IMR-90 (cell line): ENCODE results near the gene RYR1. TPM values are rescaled to one million over a fixed set of nuclear protein-coding genes. Genes with fewer than 3 reads are reported as not detected.

ENCODE experiments used
- ATAC-seq: fragments of 200-7000 bp; cut with Tn5 transposase; 2 replicates; pipeline ENCODE4 v1.9.1; 2020; ENCODE audit warnings: low read depth, mild to moderate bottlenecking, moderate library complexity
- BruUV-seq: library from RNA; stranded (reverse); fragments of 400-500 nt; replicated peaks from 2 replicates; lab custom pipeline; 2021; lab: Mats Ljungman, UMichigan
- CTCF ChIA-PET: fragments of 300-600 bp; formaldehyde crosslinking; extraction: SDS; loops from one replicate; lab custom pipeline; 2021; ENCODE audit warnings: antibody characterized with exemption; lab: Yijun Ruan, JAX
- POLR2A ChIA-PET: fragments of 300-600 bp; sonication (Branson Sonifier 250); formaldehyde crosslinking; loops from one replicate; lab custom pipeline; 2022; ENCODE audit warnings: antibody characterized with exemption; ENCODE audit not compliant: unreplicated experiment; lab: Charles Lee
- DNase-seq: peaks from one replicate; pipeline ENCODE4 v3.0.0; 2013
- H2AFZ ChIP-seq: replicated peaks from 2 replicates; pipeline ENCODE3; 2013; ENCODE audit warnings: low read length, mild to moderate bottlenecking; ENCODE audit not compliant: poor library complexity
- H2AK5ac ChIP-seq: 2 replicates; pipeline ENCODE4 v1.6.1; 2013; ENCODE audit warnings: low read depth, low read length, inconsistent platforms
- H2AK9ac ChIP-seq: replicated peaks from 2 replicates; pipeline ENCODE3; 2013; ENCODE audit warnings: mild to moderate bottlenecking, low read depth, low read length, moderate library complexity; ENCODE audit not compliant: poor library complexity
- H2BK120ac ChIP-seq: 2 replicates; pipeline ENCODE4 v1.6.1; 2013; ENCODE audit warnings: low read depth, low read length, inconsistent platforms
- H2BK15ac ChIP-seq: 3 replicates; pipeline ENCODE4 v1.6.1; 2013; ENCODE audit warnings: low read depth, low read length, inconsistent platforms
- H2BK20ac ChIP-seq: 2 replicates; pipeline ENCODE4 v1.6.1; 2013; ENCODE audit warnings: low read depth, mild to moderate bottlenecking, inconsistent platforms, low read length, moderate library complexity
- H2BK5ac ChIP-seq: 2 replicates; pipeline ENCODE4 v1.6.1; 2013; ENCODE audit warnings: mild to moderate bottlenecking, low read depth, low read length, inconsistent platforms; ENCODE audit not compliant: poor library complexity, severe bottlenecking
- H3K14ac ChIP-seq: replicated peaks from 2 replicates; pipeline ENCODE4 v1.6.1; 2013; ENCODE audit warnings: low read depth, low read length, inconsistent platforms
- H3K18ac ChIP-seq: 2 replicates; pipeline ENCODE4 v1.6.1; 2013; ENCODE audit warnings: low read depth, low read length, control low read depth
- H3K23ac ChIP-seq: 2 replicates; pipeline ENCODE4 v1.6.1; 2013; ENCODE audit warnings: low read depth, low read length, inconsistent platforms
- H3K27ac ChIP-seq: 2 replicates; pipeline ENCODE4 v1.5.1; 2013; ENCODE audit warnings: mild to moderate bottlenecking, control low read depth, low read length; ENCODE audit not compliant: insufficient read depth
- H3K27me3 ChIP-seq: 2 replicates; pipeline ENCODE4 v1.6.1; 2013; ENCODE audit warnings: low read length; ENCODE audit not compliant: control insufficient read depth, insufficient read depth
- H3K36me3 ChIP-seq: 2 replicates; pipeline ENCODE4 v1.6.1; 2013; ENCODE audit warnings: low read length, mixed read lengths; ENCODE audit not compliant: control insufficient read depth, insufficient read depth
- H3K4ac ChIP-seq: 2 replicates; pipeline ENCODE4 v1.6.1; 2013; ENCODE audit warnings: low read depth, low read length, inconsistent platforms
- H3K4me1 ChIP-seq: 2 replicates; pipeline ENCODE4 v1.6.1; 2013; ENCODE audit warnings: low read length, mixed read lengths; ENCODE audit not compliant: control insufficient read depth, insufficient read depth
- H3K4me2 ChIP-seq: 2 replicates; pipeline ENCODE4 v1.6.1; 2013; ENCODE audit warnings: low read depth, mild to moderate bottlenecking, control low read depth, low read length, moderate library complexity
- H3K4me3 ChIP-seq: 2 replicates; pipeline ENCODE4 v1.5.1; 2013; ENCODE audit warnings: low read depth, mild to moderate bottlenecking, control low read depth, low read length, moderate library complexity; ENCODE audit not compliant: insufficient read depth
- H3K56ac ChIP-seq: 2 replicates; pipeline ENCODE4 v1.6.1; 2013; ENCODE audit warnings: low read length, inconsistent platforms; ENCODE audit not compliant: insufficient read depth; ENCODE audit errors: extremely low read depth
- H3K79me1 ChIP-seq, 2 experiments: 2 replicates each; pipeline ENCODE4 v1.6.1; 2013; ENCODE audit warnings: low read length in 2 of 2, inconsistent platforms in 1 of 2, low read depth in 1 of 2
- H3K9ac ChIP-seq: 2 replicates; pipeline ENCODE4 v1.6.1; 2013; ENCODE audit warnings: low read depth, low read length, control low read depth
- H3K9me1 ChIP-seq: 2 replicates; pipeline ENCODE4 v1.6.1; 2013; ENCODE audit warnings: low read length, inconsistent platforms; ENCODE audit not compliant: insufficient read depth
- H3K9me3 ChIP-seq: 2 replicates; pipeline ENCODE4 v1.6.1; 2013; ENCODE audit warnings: low read length; ENCODE audit not compliant: control insufficient read depth, insufficient read depth
- H4K20me1 ChIP-seq: 2 replicates; pipeline ENCODE4 v1.6.1; 2013; ENCODE audit warnings: low read length, inconsistent platforms; ENCODE audit not compliant: insufficient read depth
- H4K5ac ChIP-seq: 2 replicates; pipeline ENCODE4 v1.6.1; 2013; ENCODE audit warnings: mild to moderate bottlenecking, low read depth, low read length, control low read depth
- H4K8ac ChIP-seq, 2 experiments: 2 replicates each; pipeline ENCODE4 v1.6.1; 2013; ENCODE audit warnings: low read depth in 2 of 2, low read length in 2 of 2, control low read depth in 1 of 2, inconsistent platforms in 1 of 2
- H4K91ac ChIP-seq: 2 replicates; pipeline ENCODE4 v1.6.1; 2013; ENCODE audit warnings: low read depth, low read length, inconsistent platforms; ENCODE audit not compliant: insufficient read depth
- BHLHE40 ChIP-seq: fragments of 150-350 bp; IDR thresholded peaks from 2 replicates; pipeline ENCODE4 v1.6.1; 2016; ENCODE audit warnings: mild to moderate bottlenecking, low read depth, low read length
- CEBPB ChIP-seq: IDR thresholded peaks from 2 replicates; pipeline ENCODE4 v1.6.1; 2012; ENCODE audit warnings: low read depth, low read length, improper control_type of control experiment
- CHD1 ChIP-seq: IDR thresholded peaks from 2 replicates; pipeline ENCODE4 v1.6.1; 2012; ENCODE audit warnings: low read depth, low read length, improper control_type of control experiment
- CTCF ChIP-seq: conservative IDR thresholded peaks from 2 replicates; pipeline ENCODE4 v1.5.1; 2012; ENCODE audit warnings: mild to moderate bottlenecking, low read depth, low read length, improper control_type of control experiment
- ELK1 ChIP-seq: fragments of 150-350 bp; IDR thresholded peaks from 2 replicates; pipeline ENCODE4 v1.6.1; 2016; ENCODE audit warnings: low read depth, mild to moderate bottlenecking, low read length, moderate library complexity, borderline replicate concordance
- MAZ ChIP-seq: IDR thresholded peaks from 2 replicates; pipeline ENCODE4 v1.6.1; 2012; ENCODE audit warnings: low read depth, mild to moderate bottlenecking, low read length, improper control_type of control experiment, moderate library complexity, borderline replicate concordance
- MXI1 ChIP-seq: IDR thresholded peaks from 2 replicates; pipeline ENCODE4 v1.6.1; 2012; ENCODE audit warnings: low read depth, mild to moderate bottlenecking, low read length, moderate library complexity, borderline replicate concordance
- NFE2L2 ChIP-seq: fragments of 150-350 bp; IDR thresholded peaks from 2 replicates; pipeline ENCODE4 v1.6.1; 2016; ENCODE audit warnings: low read depth, mild to moderate bottlenecking, low read length
- POLR2A ChIP-seq: IDR thresholded peaks from 2 replicates; pipeline ENCODE4 v1.6.1; 2012; ENCODE audit warnings: mild to moderate bottlenecking, low read depth, low read length
- RAD21 ChIP-seq: IDR thresholded peaks from 2 replicates; pipeline ENCODE4 v1.6.1; 2012; ENCODE audit warnings: low read length, improper control_type of control experiment
- RCOR1 ChIP-seq: IDR thresholded peaks from 2 replicates; pipeline ENCODE4 v1.6.1; 2012; ENCODE audit warnings: mild to moderate bottlenecking, low read length, improper control_type of control experiment; ENCODE audit not compliant: insufficient replicate concordance
- RFX5 ChIP-seq: IDR thresholded peaks from 2 replicates; pipeline ENCODE4 v1.8.0; 2012; ENCODE audit warnings: low read depth, mild to moderate bottlenecking, low read length, moderate library complexity
- SMC3 ChIP-seq: fragments of 150-350 bp; IDR thresholded peaks from 2 replicates; pipeline ENCODE4 v1.6.1; 2016; ENCODE audit warnings: low read depth, mild to moderate bottlenecking, antibody characterized with exemption, low read length, moderate library complexity
- WGBS, 2 experiments: methylation state at CpG; one replicate each; pipeline versions ENCODE4 v1.1.5 to v1.1.7; 2013; ENCODE audit warnings: missing lambda C conversion rate in 2 of 2; ENCODE audit not compliant: insufficient read length in 1 of 2; ENCODE audit errors: extremely low coverage in 2 of 2; 5-methylcytosine and 5-hydroxymethylcytosine counted together
- dilution Hi-C: fragments of 300-500 bp; cut with HindIII; formaldehyde crosslinking; loops from one replicate; pipeline ENCODE4 v1.14.3; 2018; ENCODE audit warnings: low sequenced_read_pairs; ENCODE audit not compliant: unreplicated experiment
- in situ Hi-C: fragments of 300-500 bp; cut with MboI; formaldehyde crosslinking; loops from 3 replicates; pipeline ENCODE4 v1.14.3; 2019; ENCODE audit warnings: low sequenced_read_pairs, inconsistent platforms, mixed read lengths
- intact Hi-C: fragments of 100-400 bp; cut with micrococcal nuclease; formaldehyde crosslinking; loops from 2 replicates; pipeline ENCODE4 v1.10.0; 2022
- polyA plus RNA-seq, 3 experiments: library from polyadenylated mRNA; depleted of rRNA; stranded (reverse); fragments of >200 nt; gene quantifications; 2 replicates each; pipeline ENCODE4 v1.2.3, GENCODE V29; 2012; ENCODE audit warnings: low replicate concordance in 1 of 3
- total RNA-seq: library from RNA; depleted of rRNA; stranded (reverse); fragments of >200 nt; gene quantifications from 2 replicates; pipeline ENCODE4 v1.2.3, GENCODE V29; 2012

Gene RYR1
- total and polyA plus RNA-seq, 2 of the 4 experiments (the other 2 are of a cell fraction), result not detected

GRCh38 chr19:38448225-38448624 lies 14.7 kb downstream of the RYR1 start:
- Histone ChIP-seq H2AK5ac (no peak overlapping the region), H3K56ac (no peak overlapping the region), H3K18ac (no peak overlapping the region), H3K4me3 (no peak overlapping the region), H2BK20ac (no peak overlapping the region), H3K9ac (no peak overlapping the region), H3K4me1 (no peaks in the 10 kb centered on the region), H3K23ac (no peak overlapping the region), H2BK15ac (no peak overlapping the region), H3K36me3 (no peaks in the 10 kb centered on the region), H4K5ac (no peak overlapping the region), H2BK120ac (no peak overlapping the region), H3K27me3 (peaks cover 7% of the 10 kb centered on the region; the same call in 1 of the 2 replicates), H3K9me1 (no peaks in the 10 kb centered on the region), H2AK9ac (no peak overlapping the region), H3K79me1 (no peaks in the 10 kb centered on the region), H4K91ac (no peak overlapping the region), H4K20me1 (no peaks in the 10 kb centered on the region), H4K8ac (no peak overlapping the region), H2AFZ (no peak overlapping the region), H3K9me3 (no peaks in the 10 kb centered on the region), H2BK5ac (no peak overlapping the region), H3K14ac (no peak overlapping the region), H3K4ac (no peak overlapping the region), H3K27ac (no peak overlapping the region), H3K4me2 (no peak overlapping the region)
- TF ChIP-seq ELK1 (no peak), MXI1 (no peak), CTCF (no peak), CEBPB (no peak), RAD21 (no peak), NFE2L2 (no peak), POLR2A (no peak), BHLHE40 (no peak), CHD1 (no peak), RCOR1 (no peak), RFX5 (no peak), MAZ (no peak), SMC3 (no peak)
- dilution Hi-C loops (no loop called here), in situ Hi-C loops (no loop called here), intact Hi-C loops (no loop called here)
- ATAC-seq (no peak), DNase-seq (no peak)
- 60% methylated on average over 1 of the region's 9 CpGs; no CpG with 5 or more reads in 1 of the 2 experiments for whole genome bisulfite sequencing, 2 experiments
- BruUV-seq, result no TSS peak
- ChIA-PET POLR2A (no interaction called here), CTCF (no interaction called here)
